Progenitor cell of endocrine pancreas (in vitro differentiated cells): ENCODE data around the gene TEX2. TPM values are rescaled to one million over a fixed set of nuclear protein-coding genes. Genes with fewer than 3 reads are reported as not detected.
"Not testable (repeated sequence)": the region's sequence is repeated elsewhere in the genome, so short reads cannot be mapped to it uniquely, and the experiment has no call there.

Experiments used
- DNase-seq: peaks from one replicate; pipeline ENCODE4 v3.0.0; 2021; ENCODE audit warnings: low spot score; ENCODE audit not compliant: unreplicated experiment
- H3K27ac Mint-ChIP-seq: 2 replicates; pipeline ENCODE4 v1.8.0; 2021; ENCODE audit warnings: mild to moderate bottlenecking, moderate library complexity, mixed read lengths
- H3K27me3 Mint-ChIP-seq: 2 replicates; pipeline ENCODE4 v1.8.0; 2021; ENCODE audit warnings: mixed read lengths
- H3K36me3 Mint-ChIP-seq: 2 replicates; pipeline ENCODE4 v1.8.0; 2022; ENCODE audit warnings: mixed read lengths; ENCODE audit not compliant: insufficient read depth
- H3K4me1 Mint-ChIP-seq: 2 replicates; pipeline ENCODE4 v1.8.0; 2021; ENCODE audit warnings: low read depth, mixed read lengths
- H3K4me3 Mint-ChIP-seq: 2 replicates; pipeline ENCODE4 v1.8.0; 2021; ENCODE audit warnings: low read depth, mild to moderate bottlenecking, moderate library complexity, mixed read lengths
- H3K9me3 Mint-ChIP-seq: 2 replicates; pipeline ENCODE4 v1.8.0; 2021; ENCODE audit warnings: low read depth, mixed read lengths
- total RNA-seq: library from RNA; stranded (reverse); gene quantifications from 2 replicates; pipeline ENCODE4 v1.2.1, GENCODE V29; 2021
- TF ChIP-seq, protein P1 (sequence below): fragments of 200-600 bp; sonication (generic); IDR thresholded peaks from one replicate; pipeline ENCODE4 v1.5.0; 2021; ENCODE audit warnings: antibody characterized with exemption, mild to moderate bottlenecking; ENCODE audit not compliant: unreplicated experiment

Gene TEX2
- total RNA-seq, 1 donor from 2014 or later: 30.2 TPM

DNA sequence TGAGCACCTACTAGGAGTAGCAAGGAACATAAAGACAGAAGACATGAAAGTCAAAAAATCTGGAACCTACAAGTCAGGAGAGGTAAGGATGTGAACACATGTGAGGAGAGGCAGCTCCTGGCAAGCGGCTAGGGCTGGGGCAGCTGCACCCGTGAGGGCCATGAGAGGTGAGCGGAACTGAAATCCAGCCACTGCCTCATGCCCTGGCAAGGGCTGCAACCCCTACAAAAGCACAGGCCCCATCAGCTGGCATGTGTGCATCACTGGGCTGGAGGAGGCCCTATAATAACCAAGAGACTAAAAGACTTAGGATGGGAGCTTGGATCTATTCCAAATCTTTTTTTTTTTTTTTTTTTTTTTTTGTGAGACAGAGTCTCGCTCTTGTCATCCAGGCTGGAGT lies 92.8 kb downstream of the TEX2 start:
- Mint-ChIP-seq H3K4me1 (peaks cover under 1% of the 10 kb centered on the region), H3K36me3 (peaks cover 22% of the 10 kb centered on the region), H3K9me3 (no peaks in the 10 kb centered on the region), H3K4me3 (no peak overlapping the region), H3K27ac (no peak overlapping the region), H3K27me3 (no peaks in the 10 kb centered on the region)
- no peak for DNase-seq
- TF ChIP-seq, protein P1, sequence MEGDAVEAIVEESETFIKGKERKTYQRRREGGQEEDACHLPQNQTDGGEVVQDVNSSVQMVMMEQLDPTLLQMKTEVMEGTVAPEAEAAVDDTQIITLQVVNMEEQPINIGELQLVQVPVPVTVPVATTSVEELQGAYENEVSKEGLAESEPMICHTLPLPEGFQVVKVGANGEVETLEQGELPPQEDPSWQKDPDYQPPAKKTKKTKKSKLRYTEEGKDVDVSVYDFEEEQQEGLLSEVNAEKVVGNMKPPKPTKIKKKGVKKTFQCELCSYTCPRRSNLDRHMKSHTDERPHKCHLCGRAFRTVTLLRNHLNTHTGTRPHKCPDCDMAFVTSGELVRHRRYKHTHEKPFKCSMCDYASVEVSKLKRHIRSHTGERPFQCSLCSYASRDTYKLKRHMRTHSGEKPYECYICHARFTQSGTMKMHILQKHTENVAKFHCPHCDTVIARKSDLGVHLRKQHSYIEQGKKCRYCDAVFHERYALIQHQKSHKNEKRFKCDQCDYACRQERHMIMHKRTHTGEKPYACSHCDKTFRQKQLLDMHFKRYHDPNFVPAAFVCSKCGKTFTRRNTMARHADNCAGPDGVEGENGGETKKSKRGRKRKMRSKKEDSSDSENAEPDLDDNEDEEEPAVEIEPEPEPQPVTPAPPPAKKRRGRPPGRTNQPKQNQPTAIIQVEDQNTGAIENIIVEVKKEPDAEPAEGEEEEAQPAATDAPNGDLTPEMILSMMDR: no peak

DNA sequence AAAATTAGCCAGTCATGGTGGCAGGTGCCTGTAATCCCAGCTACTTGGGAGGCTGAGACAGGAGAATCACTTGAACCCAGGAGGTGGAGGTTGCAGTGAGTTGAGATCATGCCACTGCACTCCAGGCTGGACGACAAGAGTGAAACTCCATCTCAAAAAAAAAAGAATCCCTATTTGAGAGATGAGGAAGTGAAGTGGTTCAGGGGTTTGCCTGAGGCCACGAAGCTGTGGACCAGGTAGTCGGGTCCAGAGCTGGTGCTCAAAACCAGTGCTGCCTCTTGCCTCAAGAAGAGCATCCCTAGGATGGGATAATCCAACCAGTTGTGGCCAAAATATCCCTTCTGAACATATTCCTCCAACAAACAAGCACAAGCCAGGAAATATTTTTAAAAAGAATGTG lies 95.4 kb downstream of the TEX2 start:
- H3K27me3 Mint-ChIP-seq, H3K4me3 Mint-ChIP-seq, H3K4me1 Mint-ChIP-seq, DNase-seq, H3K27ac Mint-ChIP-seq, H3K9me3 Mint-ChIP-seq: not testable (repeated sequence)
- H3K36me3 Mint-ChIP-seq: peaks cover 22% of the 10 kb centered on the region

DNA sequence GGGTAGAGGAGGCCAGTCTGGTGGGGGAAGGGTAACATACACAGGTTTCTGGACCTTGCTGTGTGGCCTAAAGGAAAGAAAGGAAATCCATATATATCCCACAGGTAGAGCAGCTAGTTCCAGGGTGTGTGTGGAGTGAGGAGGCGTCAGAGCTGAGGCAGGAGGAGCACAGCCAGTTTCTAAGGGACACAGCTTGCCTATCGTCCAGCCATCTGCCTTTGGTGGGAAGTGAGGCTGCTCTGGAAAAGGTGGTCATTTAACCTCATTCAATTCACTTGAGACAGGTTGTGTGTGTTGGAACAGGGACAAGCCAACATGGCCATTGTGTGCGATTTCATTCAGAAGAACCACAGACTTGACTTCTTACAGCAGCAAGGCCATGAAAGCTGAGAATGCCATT lies 96.2 kb downstream of the TEX2 start:
- Mint-ChIP-seq H3K27ac (peak overlapping the region; percentile 21), H3K27me3 (no peaks in the 10 kb centered on the region), H3K9me3 (no peaks in the 10 kb centered on the region), H3K4me1 (peaks cover 2% of the 10 kb centered on the region), H3K4me3 (no peak overlapping the region), H3K36me3 (peaks cover 20% of the 10 kb centered on the region)
- DNase-seq: no peak
- TF ChIP-seq, protein P1: no peak

DNA sequence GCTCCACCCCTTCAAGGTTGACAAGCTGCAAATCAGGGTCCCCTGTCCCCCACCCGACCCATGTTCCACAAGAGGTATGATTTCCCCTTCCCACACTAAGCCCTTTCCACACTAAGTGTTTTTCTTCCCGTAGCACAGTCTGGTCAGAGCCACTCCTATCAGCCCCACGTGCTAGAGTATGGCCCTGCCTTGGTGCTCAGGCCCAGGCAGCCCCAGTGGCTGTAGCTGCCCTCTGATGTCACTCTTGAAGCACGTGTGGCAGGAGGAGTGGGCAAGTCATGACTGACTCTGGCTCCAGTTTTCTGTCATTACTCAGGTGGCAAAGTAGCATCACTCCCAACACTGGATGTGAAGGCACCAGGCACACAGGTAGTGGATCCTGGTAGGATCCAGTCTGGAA lies 97.7 kb downstream of the TEX2 start:
- Mint-ChIP-seq H3K4me1 (peaks cover 3% of the 10 kb centered on the region), H3K4me3 (no peak overlapping the region), H3K9me3 (no peaks in the 10 kb centered on the region), H3K36me3 (peaks cover 15% of the 10 kb centered on the region), H3K27ac (no peak overlapping the region), H3K27me3 (no peaks in the 10 kb centered on the region)
- TF ChIP-seq, protein P1: no peak
- no peak for DNase-seq

DNA sequence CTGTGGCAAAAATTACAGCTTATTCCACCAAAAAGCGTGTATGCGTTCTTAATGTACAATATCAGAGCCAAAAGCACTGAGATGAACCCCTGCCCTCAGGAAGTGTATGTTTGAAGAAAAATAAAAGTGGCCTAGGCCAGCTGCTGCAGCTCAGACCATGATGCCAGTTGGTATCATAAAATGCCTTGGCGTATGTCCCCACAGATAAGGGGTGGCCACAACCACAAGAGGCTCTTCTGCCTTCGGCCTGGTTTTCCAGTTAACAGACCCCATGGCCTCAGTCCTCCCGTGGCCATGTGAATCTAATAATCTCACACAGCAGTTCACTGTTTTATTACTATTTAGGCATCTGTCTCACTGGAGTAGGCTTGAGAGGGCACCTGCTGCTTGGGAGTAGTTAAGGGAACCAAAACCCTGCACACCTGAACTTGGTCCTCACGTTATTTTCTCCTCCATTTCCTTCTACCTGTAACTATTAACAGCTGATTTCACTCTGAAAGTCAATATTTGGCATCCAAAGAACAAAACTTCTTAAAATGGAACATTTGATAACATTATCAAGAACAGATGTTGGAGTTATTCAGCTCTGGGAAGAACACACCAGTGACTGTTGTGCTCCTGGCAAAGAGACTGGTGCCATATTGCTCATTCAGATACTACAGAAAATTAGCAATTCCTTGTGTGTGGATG lies 98.3 kb downstream of the TEX2 start:
- Mint-ChIP-seq H3K4me1 (peaks cover 3% of the 10 kb centered on the region), H3K9me3 (no peaks in the 10 kb centered on the region), H3K27ac (no peak overlapping the region), H3K4me3 (no peak overlapping the region), H3K36me3 (peaks cover 9% of the 10 kb centered on the region), H3K27me3 (no peaks in the 10 kb centered on the region)
- TF ChIP-seq, protein P1: no peak
- DNase-seq: no peak

DNA sequence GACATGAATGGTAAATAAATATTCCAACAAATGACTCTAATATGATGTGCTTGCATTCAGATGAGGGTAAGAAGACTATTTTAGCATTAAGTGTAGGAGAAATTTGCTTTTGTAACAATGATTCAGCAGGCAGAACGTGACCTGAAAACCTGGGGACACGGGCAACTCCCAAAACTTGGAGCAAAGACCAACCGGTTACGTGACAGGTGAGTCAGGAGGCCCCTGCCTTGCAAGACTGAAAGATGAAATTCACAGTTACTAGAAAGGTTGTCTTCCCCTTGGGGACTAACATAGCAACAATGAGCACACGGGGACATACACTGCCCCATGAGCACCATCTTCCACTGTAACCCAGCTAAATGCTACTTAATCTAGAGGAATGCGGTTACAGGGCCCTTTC lies 99.6 kb downstream of the TEX2 start:
- Mint-ChIP-seq H3K4me1 (peaks cover 11% of the 10 kb centered on the region), H3K9me3 (no peaks in the 10 kb centered on the region), H3K36me3 (peaks cover 9% of the 10 kb centered on the region), H3K27me3 (no peaks in the 10 kb centered on the region), H3K27ac (no peak overlapping the region), H3K4me3 (no peak overlapping the region)
- TF ChIP-seq, protein P1: no peak
- DNase-seq: no peak
